ENCODE measurements around the gene KIF1A.

DNA sequence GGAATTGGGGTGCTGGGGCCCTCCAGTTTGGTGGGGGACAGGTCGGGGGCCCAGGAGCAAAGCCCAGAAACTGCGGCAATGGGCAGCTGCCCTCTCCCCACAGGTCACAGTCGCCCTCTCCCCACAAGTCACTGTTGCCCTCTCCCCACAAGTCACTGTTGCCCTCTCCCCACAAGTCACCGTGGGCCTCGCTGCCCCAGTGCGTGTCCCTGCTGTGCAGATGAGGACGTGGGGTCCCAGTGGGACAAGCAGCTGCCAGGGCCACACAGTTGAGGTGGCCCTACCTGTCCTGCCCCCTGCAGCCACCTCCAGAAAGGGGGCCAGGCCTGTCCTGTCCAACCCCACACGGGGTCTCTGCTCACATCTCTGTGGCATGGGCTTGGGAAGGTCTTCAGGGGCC, 35.7 kb upstream of the KIF1A start:
- TF ChIP-seq, protein P1, sequence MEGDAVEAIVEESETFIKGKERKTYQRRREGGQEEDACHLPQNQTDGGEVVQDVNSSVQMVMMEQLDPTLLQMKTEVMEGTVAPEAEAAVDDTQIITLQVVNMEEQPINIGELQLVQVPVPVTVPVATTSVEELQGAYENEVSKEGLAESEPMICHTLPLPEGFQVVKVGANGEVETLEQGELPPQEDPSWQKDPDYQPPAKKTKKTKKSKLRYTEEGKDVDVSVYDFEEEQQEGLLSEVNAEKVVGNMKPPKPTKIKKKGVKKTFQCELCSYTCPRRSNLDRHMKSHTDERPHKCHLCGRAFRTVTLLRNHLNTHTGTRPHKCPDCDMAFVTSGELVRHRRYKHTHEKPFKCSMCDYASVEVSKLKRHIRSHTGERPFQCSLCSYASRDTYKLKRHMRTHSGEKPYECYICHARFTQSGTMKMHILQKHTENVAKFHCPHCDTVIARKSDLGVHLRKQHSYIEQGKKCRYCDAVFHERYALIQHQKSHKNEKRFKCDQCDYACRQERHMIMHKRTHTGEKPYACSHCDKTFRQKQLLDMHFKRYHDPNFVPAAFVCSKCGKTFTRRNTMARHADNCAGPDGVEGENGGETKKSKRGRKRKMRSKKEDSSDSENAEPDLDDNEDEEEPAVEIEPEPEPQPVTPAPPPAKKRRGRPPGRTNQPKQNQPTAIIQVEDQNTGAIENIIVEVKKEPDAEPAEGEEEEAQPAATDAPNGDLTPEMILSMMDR (IDR thresholded peaks at IDR 0.05; ENCODE audit: poor library complexity, severe bottlenecking): no peak
- no peak for TF ChIP-seq EZH2 (IDR thresholded peaks at IDR 0.05; ENCODE audit: borderline replicate concordance, insufficient read depth, low read length, poor library complexity, severe bottlenecking)
- TF ChIP-seq, protein P2, sequence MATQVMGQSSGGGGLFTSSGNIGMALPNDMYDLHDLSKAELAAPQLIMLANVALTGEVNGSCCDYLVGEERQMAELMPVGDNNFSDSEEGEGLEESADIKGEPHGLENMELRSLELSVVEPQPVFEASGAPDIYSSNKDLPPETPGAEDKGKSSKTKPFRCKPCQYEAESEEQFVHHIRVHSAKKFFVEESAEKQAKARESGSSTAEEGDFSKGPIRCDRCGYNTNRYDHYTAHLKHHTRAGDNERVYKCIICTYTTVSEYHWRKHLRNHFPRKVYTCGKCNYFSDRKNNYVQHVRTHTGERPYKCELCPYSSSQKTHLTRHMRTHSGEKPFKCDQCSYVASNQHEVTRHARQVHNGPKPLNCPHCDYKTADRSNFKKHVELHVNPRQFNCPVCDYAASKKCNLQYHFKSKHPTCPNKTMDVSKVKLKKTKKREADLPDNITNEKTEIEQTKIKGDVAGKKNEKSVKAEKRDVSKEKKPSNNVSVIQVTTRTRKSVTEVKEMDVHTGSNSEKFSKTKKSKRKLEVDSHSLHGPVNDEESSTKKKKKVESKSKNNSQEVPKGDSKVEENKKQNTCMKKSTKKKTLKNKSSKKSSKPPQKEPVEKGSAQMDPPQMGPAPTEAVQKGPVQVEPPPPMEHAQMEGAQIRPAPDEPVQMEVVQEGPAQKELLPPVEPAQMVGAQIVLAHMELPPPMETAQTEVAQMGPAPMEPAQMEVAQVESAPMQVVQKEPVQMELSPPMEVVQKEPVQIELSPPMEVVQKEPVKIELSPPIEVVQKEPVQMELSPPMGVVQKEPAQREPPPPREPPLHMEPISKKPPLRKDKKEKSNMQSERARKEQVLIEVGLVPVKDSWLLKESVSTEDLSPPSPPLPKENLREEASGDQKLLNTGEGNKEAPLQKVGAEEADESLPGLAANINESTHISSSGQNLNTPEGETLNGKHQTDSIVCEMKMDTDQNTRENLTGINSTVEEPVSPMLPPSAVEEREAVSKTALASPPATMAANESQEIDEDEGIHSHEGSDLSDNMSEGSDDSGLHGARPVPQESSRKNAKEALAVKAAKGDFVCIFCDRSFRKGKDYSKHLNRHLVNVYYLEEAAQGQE (IDR thresholded peaks at IDR 0.05; ENCODE audit: borderline replicate concordance): no peak
- no peak for TF ChIP-seq EP300 (conservative IDR thresholded peaks at IDR 0.05; ENCODE audit: poor library complexity, severe bottlenecking)
- TF ChIP-seq RAD21 (conservative IDR thresholded peaks at IDR 0.05): no peak
- no peak for TF ChIP-seq SMC3 (conservative IDR thresholded peaks at IDR 0.05; ENCODE audit: poor library complexity)
